ENCODE measurements around the gene HECW1.

The HECW1 gene

DNA sequence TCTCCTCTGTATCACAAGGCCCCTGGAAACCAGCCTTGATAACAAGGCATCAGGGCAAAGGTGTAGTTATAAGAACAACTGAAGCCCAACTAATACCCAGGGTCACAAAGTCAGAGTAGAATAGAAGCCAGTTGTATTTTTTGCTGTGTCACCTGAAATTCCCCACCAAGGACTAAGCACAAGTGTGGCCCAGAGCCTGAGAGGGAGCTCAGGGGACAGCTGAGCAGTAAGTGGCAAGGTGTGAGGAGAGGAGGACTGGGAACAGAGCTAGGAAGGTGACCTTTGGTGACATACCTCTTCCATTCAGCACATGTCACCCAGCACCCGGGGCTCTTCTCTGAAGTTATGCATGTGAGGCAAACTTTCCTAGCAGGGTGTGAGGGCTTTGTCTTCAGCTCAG is 179.9 kb downstream of the HECW1 start:
- no peak for DNase-seq (ENCODE audit: insufficient read length, low spot score)
- TF ChIP-seq POU2F2 (IDR thresholded peaks at IDR 0.05; ENCODE audit: low read depth, low read length) = no peak
- TF ChIP-seq SPI1 (IDR thresholded peaks at IDR 0.05; ENCODE audit: low read depth, low read length) = no peak
- no peak for TF ChIP-seq POLR2AphosphoS5 (IDR thresholded peaks at IDR 0.05; ENCODE audit: low read depth, low read length)
- TF ChIP-seq POLR2A (IDR thresholded peaks at IDR 0.05; ENCODE audit: low read depth, low read length) = no peak
- no peak for TF ChIP-seq TAF1 (IDR thresholded peaks at IDR 0.05; ENCODE audit: low read depth, low read length)
- no peak for TF ChIP-seq PAX5 (IDR thresholded peaks at IDR 0.05; ENCODE audit: insufficient read depth, low read length, severe bottlenecking)
- FAIRE-seq = no peak

DNA sequence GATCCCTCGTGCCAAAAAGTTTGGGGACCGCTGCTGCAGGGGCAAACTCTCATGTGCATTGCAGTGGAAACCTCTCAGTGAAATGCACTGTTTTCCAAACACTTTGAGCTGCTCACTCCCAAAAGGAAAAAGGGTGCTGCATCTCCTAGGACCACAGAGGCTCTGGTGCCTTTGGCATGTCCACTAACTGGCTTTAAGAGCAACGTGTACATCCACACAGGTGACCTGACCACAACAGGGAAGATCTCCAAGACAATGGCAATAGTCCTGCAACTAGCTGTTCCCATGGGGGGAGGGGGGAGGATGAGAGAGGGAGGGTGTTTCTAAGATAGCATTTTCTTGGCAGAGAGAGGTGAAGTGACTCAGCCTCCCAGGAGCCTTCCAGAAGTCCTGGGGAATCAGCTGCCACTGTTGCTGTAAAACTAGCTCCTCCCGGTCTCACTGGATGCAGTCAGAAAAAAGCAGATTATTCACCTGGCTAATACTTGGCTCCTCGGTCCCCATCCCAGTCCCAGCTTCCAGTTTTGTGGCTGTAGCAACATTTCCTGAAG is 181.7 kb downstream of the HECW1 start:
- DNase-seq (ENCODE audit: insufficient read length, low spot score) = no peak
- no peak for FAIRE-seq
- no peak for TF ChIP-seq TAF1 (IDR thresholded peaks at IDR 0.05; ENCODE audit: low read depth, low read length)
- TF ChIP-seq POLR2A (IDR thresholded peaks at IDR 0.05; ENCODE audit: low read depth, low read length) = no peak
- no peak for TF ChIP-seq SPI1 (IDR thresholded peaks at IDR 0.05; ENCODE audit: low read depth, low read length)
- no peak for TF ChIP-seq POLR2AphosphoS5 (IDR thresholded peaks at IDR 0.05; ENCODE audit: low read depth, low read length)
- no peak for TF ChIP-seq PAX5 (IDR thresholded peaks at IDR 0.05; ENCODE audit: insufficient read depth, low read length, severe bottlenecking)
- no peak for TF ChIP-seq POU2F2 (IDR thresholded peaks at IDR 0.05; ENCODE audit: low read depth, low read length)

DNA sequence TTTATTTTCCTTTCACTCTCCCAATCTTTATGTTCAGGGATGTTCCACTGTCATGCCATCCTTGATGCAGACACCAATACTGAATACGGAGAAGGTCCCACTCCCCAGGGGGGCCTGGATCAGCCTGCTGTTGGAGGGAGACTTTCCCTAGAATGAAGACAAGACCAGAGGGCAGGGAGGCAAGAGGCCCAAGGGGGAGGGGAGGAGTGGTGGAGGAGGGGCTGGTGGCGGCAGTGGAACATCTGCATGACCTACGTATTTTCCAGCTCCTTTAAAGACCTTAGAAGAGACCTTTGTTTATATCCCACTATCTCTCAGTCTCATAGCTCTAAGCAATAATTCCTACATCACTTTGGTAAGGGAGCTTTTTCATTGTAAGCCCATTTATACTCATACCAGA is 183.0 kb downstream of the HECW1 start:
- TF ChIP-seq POU2F2 (IDR thresholded peaks at IDR 0.05; ENCODE audit: low read depth, low read length) (no peak), POLR2AphosphoS5 (IDR thresholded peaks at IDR 0.05; ENCODE audit: low read depth, low read length) (no peak), SPI1 (IDR thresholded peaks at IDR 0.05; ENCODE audit: low read depth, low read length) (no peak), POLR2A (IDR thresholded peaks at IDR 0.05; ENCODE audit: low read depth, low read length) (no peak), PAX5 (IDR thresholded peaks at IDR 0.05; ENCODE audit: insufficient read depth, low read length, severe bottlenecking) (no peak), TAF1 (IDR thresholded peaks at IDR 0.05; ENCODE audit: low read depth, low read length) (no peak)
- DNase-seq (ENCODE audit: insufficient read length, low spot score) (no peak), FAIRE-seq (no peak)

DNA sequence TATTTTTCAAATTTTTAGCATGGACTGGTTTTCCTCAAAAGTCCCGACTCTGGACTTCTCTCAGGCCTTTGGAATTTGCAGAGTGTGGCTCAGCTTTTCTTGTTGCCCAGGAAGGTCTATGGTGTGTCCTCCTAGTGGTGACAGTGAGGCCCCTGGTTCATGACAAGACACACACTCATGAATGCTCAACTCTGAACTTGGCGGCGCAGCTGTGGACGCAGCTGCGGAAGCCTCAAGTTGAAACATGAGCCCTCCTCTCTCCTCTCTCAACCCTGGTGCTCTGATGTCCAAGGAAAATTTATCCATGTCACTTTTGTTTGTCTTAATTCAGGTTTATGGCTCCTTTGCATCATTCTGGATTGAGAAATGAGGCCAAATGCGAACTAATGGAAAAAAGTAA is 183.9 kb downstream of the HECW1 start:
- no peak for FAIRE-seq
- no peak for DNase-seq (ENCODE audit: insufficient read length, low spot score)
- TF ChIP-seq POLR2A (IDR thresholded peaks at IDR 0.05; ENCODE audit: low read depth, low read length) = no peak
- TF ChIP-seq PAX5 (IDR thresholded peaks at IDR 0.05; ENCODE audit: insufficient read depth, low read length, severe bottlenecking) = no peak
- no peak for TF ChIP-seq SPI1 (IDR thresholded peaks at IDR 0.05; ENCODE audit: low read depth, low read length)
- TF ChIP-seq POU2F2 (IDR thresholded peaks at IDR 0.05; ENCODE audit: low read depth, low read length) = no peak
- TF ChIP-seq TAF1 (IDR thresholded peaks at IDR 0.05; ENCODE audit: low read depth, low read length) = no peak
- TF ChIP-seq POLR2AphosphoS5 (IDR thresholded peaks at IDR 0.05; ENCODE audit: low read depth, low read length) = no peak

DNA sequence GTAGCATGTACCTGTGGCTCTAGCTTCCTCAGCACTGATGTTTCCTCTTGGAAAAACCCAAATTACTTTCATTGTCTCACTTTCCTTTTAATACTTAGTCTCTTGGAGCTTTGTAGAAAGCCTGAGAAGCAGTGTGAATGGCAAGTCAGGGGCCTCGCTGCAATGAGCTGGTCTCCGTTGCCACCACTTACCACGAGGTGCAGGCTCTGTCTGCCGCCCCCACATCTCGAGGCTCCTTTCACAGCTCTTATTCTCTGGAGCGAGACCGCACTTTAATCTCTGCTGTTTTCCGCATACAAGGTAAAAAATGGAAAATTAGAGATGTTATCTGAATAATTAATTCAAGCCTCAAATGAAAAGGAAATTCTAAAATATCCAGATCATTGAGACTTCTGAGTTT is 186.2 kb downstream of the HECW1 start:
- FAIRE-seq (no peak), DNase-seq (ENCODE audit: insufficient read length, low spot score) (no peak)
- no peak for TF ChIP-seq PAX5 (IDR thresholded peaks at IDR 0.05; ENCODE audit: insufficient read depth, low read length, severe bottlenecking)
- no peak for TF ChIP-seq TAF1 (IDR thresholded peaks at IDR 0.05; ENCODE audit: low read depth, low read length)
- no peak for TF ChIP-seq POLR2A (IDR thresholded peaks at IDR 0.05; ENCODE audit: low read depth, low read length)
- TF ChIP-seq POU2F2 (IDR thresholded peaks at IDR 0.05; ENCODE audit: low read depth, low read length) = no peak
- no peak for TF ChIP-seq POLR2AphosphoS5 (IDR thresholded peaks at IDR 0.05; ENCODE audit: low read depth, low read length)

DNA sequence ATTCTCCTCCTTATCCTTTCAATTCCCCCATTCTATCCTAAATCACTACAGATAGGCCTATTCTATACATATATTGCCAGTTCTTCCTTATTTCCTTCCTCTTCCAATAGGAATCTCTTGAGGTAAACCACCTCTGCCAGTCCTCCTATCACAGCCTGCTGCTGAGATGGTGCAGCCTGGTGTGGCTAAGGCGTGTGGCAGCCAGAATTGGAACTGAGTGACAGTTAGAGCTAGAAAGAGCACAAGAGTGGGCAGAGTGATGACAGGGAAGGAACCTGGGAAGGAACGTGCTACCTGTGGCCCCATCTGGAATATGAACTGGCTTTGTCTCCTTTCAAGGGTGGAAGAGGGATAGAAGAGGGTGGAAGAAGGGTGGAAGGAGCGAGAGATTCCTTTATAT is 187.7 kb downstream of the HECW1 start:
- TF ChIP-seq POLR2AphosphoS5 (IDR thresholded peaks at IDR 0.05; ENCODE audit: low read depth, low read length) (no peak), TAF1 (IDR thresholded peaks at IDR 0.05; ENCODE audit: low read depth, low read length) (no peak)
- no peak for FAIRE-seq
- DNase-seq (ENCODE audit: insufficient read length, low spot score) = no peak

DNA sequence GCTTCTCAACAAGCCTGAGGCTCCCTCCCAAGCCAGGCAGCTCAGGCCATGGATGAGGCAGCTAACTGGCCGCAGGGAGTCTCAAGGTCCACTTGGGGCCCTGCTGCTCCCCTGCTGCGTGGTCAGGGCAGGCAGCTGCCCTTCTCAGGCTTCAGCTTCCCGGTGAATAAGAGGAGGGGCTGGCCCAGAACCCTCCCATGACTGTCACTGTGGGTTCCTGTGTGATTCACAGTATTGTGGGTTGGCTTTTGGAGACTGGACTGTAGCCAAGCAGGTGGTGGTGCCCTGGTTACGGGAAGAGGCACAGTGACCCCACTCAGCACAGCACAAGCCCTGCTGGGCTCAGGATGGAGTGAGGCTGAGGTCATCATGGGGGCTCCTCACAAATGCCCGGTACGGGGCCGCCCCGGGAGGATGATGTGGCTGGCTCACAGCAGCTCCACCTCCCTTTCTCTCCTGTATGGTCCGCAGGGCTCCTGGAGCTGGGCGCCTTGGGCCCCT is 189.8 kb downstream of the HECW1 start:
- FAIRE-seq = no peak
- no peak for DNase-seq (ENCODE audit: insufficient read length, low spot score)
- TF ChIP-seq POLR2AphosphoS5 (IDR thresholded peaks at IDR 0.05; ENCODE audit: low read depth, low read length) (no peak), POU2F2 (IDR thresholded peaks at IDR 0.05; ENCODE audit: low read depth, low read length) (no peak), SPI1 (IDR thresholded peaks at IDR 0.05; ENCODE audit: low read depth, low read length) (no peak), TAF1 (IDR thresholded peaks at IDR 0.05; ENCODE audit: low read depth, low read length) (no peak), PAX5 (IDR thresholded peaks at IDR 0.05; ENCODE audit: insufficient read depth, low read length, severe bottlenecking) (no peak), POLR2A (IDR thresholded peaks at IDR 0.05; ENCODE audit: low read depth, low read length) (no peak)

DNA sequence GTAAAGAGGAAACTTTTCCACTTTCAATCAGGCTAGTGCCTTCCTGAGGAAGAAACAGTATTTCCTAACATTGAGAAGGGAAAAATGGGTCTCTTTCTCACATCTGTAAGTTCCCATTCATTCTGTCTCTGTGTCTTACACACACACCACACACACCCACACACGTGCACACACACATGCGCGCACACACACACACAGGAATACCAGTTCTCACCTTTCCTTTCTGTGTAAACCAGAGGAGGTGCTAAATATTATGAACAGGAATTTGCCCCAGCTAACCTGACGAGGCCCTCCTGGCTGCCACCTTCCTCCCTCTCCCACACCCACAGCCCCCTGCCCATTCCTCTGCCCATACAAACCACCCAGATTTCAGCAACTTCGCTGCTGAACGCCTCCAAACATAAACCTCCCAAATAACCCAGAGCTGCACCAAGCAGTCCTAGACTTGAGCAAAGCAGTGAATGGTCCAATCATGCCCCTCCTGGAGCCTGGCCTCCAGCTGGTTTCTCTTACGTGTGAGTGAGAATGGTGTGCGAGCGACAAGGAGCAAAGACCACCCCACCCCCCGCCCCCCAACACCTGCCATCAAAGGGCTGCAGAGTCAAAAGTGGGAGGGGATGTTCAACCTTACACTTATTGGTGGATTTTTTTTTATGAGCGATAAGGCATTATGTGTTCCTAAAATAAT is 190.5 kb downstream of the HECW1 start:
- FAIRE-seq (no peak), DNase-seq (ENCODE audit: insufficient read length, low spot score) (no peak)
- TF ChIP-seq SPI1 (IDR thresholded peaks at IDR 0.05; ENCODE audit: low read depth, low read length) = no peak
- no peak for TF ChIP-seq POLR2AphosphoS5 (IDR thresholded peaks at IDR 0.05; ENCODE audit: low read depth, low read length)
- TF ChIP-seq PAX5 (IDR thresholded peaks at IDR 0.05; ENCODE audit: insufficient read depth, low read length, severe bottlenecking) = no peak
- TF ChIP-seq POU2F2 (IDR thresholded peaks at IDR 0.05; ENCODE audit: low read depth, low read length) = no peak
- TF ChIP-seq POLR2A (IDR thresholded peaks at IDR 0.05; ENCODE audit: low read depth, low read length) = no peak
- no peak for TF ChIP-seq TAF1 (IDR thresholded peaks at IDR 0.05; ENCODE audit: low read depth, low read length)

DNA sequence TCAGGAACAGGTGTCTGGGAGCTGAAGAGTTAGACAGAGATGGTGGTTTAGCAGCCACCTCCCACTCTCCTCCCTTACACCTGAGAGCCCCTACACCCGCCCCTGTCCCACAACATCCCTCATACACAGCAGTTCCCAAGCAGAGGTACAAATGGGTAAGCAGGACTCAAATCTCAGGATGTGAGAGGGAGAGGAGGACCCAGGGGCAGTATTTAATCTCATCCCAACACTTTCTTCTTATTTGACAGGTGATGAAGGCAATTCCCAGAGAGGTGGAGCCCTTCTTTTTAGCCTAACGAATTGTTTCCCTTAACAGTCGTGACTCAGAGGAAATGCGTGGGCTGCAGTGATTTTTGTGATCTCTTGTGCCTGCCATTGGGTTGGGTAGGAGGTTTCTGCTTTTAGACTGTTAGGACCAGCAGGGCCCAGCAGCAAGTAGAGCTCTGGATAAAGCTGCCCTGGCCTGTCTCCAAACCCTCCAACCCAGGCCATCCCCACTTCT is 191.3 kb downstream of the HECW1 start:
- TF ChIP-seq SPI1 (IDR thresholded peaks at IDR 0.05; ENCODE audit: low read depth, low read length) (no peak), PAX5 (IDR thresholded peaks at IDR 0.05; ENCODE audit: insufficient read depth, low read length, severe bottlenecking) (no peak), POLR2A (IDR thresholded peaks at IDR 0.05; ENCODE audit: low read depth, low read length) (no peak), POU2F2 (IDR thresholded peaks at IDR 0.05; ENCODE audit: low read depth, low read length) (no peak), POLR2AphosphoS5 (IDR thresholded peaks at IDR 0.05; ENCODE audit: low read depth, low read length) (no peak), TAF1 (IDR thresholded peaks at IDR 0.05; ENCODE audit: low read depth, low read length) (no peak)
- no peak for FAIRE-seq
- no peak for DNase-seq (ENCODE audit: insufficient read length, low spot score)

All from GM12891 (cell line).